K562 (cell line): Measurements from ENCODE around the gene MEIOB. TPM values are rescaled to one million over a fixed set of nuclear protein-coding genes. Genes with fewer than 3 reads are reported as not detected.

Source experiments
- ATF7 ChIP-seq: fragments of 450-650 bp; IDR thresholded peaks from 2 replicates; pipeline ENCODE4 v1.7.1; 2014; ENCODE audit warnings: mild to moderate bottlenecking, moderate library complexity
- GABPB1 ChIP-seq: sonication (generic); formaldehyde crosslinking; IDR thresholded peaks from 2 replicates; pipeline ENCODE4 v1.8.0; 2022; ENCODE audit warnings: mild to moderate bottlenecking, missing genetic modification reagents
- JUN ChIP-seq, 2 experiments: sonication (generic) in 1 of 2; formaldehyde crosslinking in 1 of 2; IDR thresholded peaks; 2 replicates each; pipeline versions ENCODE4 v1.6.1 to v1.8.0; 2012 to 2022; ENCODE audit warnings: borderline replicate concordance in 2 of 2, mild to moderate bottlenecking in 2 of 2, improper control_type of control experiment in 1 of 2, low read depth in 1 of 2, low read length in 1 of 2, missing genetic modification reagents in 1 of 2
- KLF13 ChIP-seq: fragments of 450-650 bp; IDR thresholded peaks from 2 replicates; pipeline ENCODE4 v1.6.1; 2016; ENCODE audit warnings: missing genetic modification characterization, low read depth, mild to moderate bottlenecking, missing compliant biosample characterization, moderate library complexity, borderline replicate concordance
- NCOA6 ChIP-seq: fragments of 450-650 bp; IDR thresholded peaks from 2 replicates; pipeline ENCODE4 v1.6.1; 2017; ENCODE audit warnings: mild to moderate bottlenecking
- NEUROD1 ChIP-seq: fragments of 150-350 bp; IDR thresholded peaks from 2 replicates; pipeline ENCODE4 v1.6.1; 2014; ENCODE audit warnings: borderline replicate concordance, low read length, low read depth; ENCODE audit not compliant: partially characterized antibody
- POLR2B ChIP-seq: fragments of 450-650 bp; IDR thresholded peaks from 2 replicates; pipeline ENCODE4 v1.6.1; 2018; ENCODE audit warnings: low read depth; ENCODE audit not compliant: partially characterized antibody
- PRPF4 ChIP-seq: fragments of 200-400 bp; formaldehyde crosslinking; IDR thresholded peaks from one replicate; pipeline ENCODE4 v1.6.1; 2017; ENCODE audit warnings: low read length, low read depth, mild to moderate bottlenecking; ENCODE audit not compliant: insufficient read depth, poor library complexity, severe bottlenecking
- RFX5 ChIP-seq: IDR thresholded peaks from 2 replicates; pipeline ENCODE4 v1.6.1; 2011; ENCODE audit warnings: low read depth, mild to moderate bottlenecking, improper control_type of control experiment, low read length
- SRSF7 ChIP-seq: fragments of 200-400 bp; formaldehyde crosslinking; optimal IDR thresholded peaks from 2 replicates; pipeline ENCODE3; 2017; ENCODE audit warnings: mild to moderate bottlenecking, low read depth, low read length
- TAL1 ChIP-seq: fragments of 450-650 bp; IDR thresholded peaks from 2 replicates; pipeline ENCODE4 v1.6.1; 2016; ENCODE audit warnings: mild to moderate bottlenecking
- ZNF124 ChIP-seq: sonication (generic); formaldehyde crosslinking; IDR thresholded peaks from 2 replicates; pipeline ENCODE4 v1.8.1; 2022; ENCODE audit warnings: missing genetic modification reagents
- ZNF146 ChIP-seq: IDR thresholded peaks from one replicate; pipeline ENCODE4 v1.6.1; 2018; ENCODE audit warnings: missing compliant biosample characterization; ENCODE audit not compliant: unreplicated experiment
- ZNF239 ChIP-seq: fragments of 250-450 bp; sonication (Bioruptor Pico); IDR thresholded peaks from 2 replicates; pipeline ENCODE4 v1.4.0; 2020; ENCODE audit warnings: mild to moderate bottlenecking
- ZNF644 ChIP-seq: fragments of 200-800 bp; sonication (Bioruptor generic); IDR thresholded peaks from 2 replicates; pipeline ENCODE4 v1.6.1; 2016; ENCODE audit warnings: low read depth, missing genetic modification characterization, missing compliant biosample characterization
- ZNF717 ChIP-seq: fragments of 250-450 bp; sonication (Bioruptor Pico); IDR thresholded peaks from 2 replicates; pipeline ENCODE4 v1.5.0; 2021
- ZNF778 ChIP-seq: fragments of 450-650 bp; formaldehyde crosslinking; IDR thresholded peaks from 2 replicates; pipeline ENCODE4 v1.4.0; 2020; ENCODE audit warnings: mild to moderate bottlenecking, moderate library complexity
- polyA plus RNA-seq, 8 experiments: library from polyadenylated mRNA; depleted of rRNA in 4 of 8; stranded (reverse) in 5 of 8; unstranded in 3 of 8; fragments of >200 nt; fragmentation: Nextera tagmentation in 2 of 8; fragmentation: Illumina TruSeq in 1 of 8; extraction: Ambion mirVana in 2 of 8; extraction: Trizol in 1 of 8; gene quantifications; 2 replicates each; pipeline versions ENCODE4 v1.2.1 to v1.2.3, GENCODE V29; 2011 to 2014; ENCODE audit warnings: inconsistent platforms in 1 of 8, missing spikeins in 1 of 8
- total RNA-seq, 7 experiments: library from RNA; depleted of rRNA in 6 of 7; stranded (reverse); fragments of >200 nt in 6 of 7; fragmentation: Illumina TruSeq in 2 of 7; extraction: Trizol in 2 of 7; gene quantifications; 2 replicates each; pipeline versions ENCODE4 v1.2.1 to v1.2.3, GENCODE V29; 2011 to 2021; ENCODE audit warnings: low replicate concordance in 1 of 7
- TF ChIP-seq, protein P1 (sequence below): fragments of 250-450 bp; sonication (Bioruptor Pico); IDR thresholded peaks from 2 replicates; pipeline ENCODE4 v1.8.0; 2022; ENCODE audit warnings: inconsistent platforms, mild to moderate bottlenecking, moderate library complexity, borderline replicate concordance
- TF ChIP-seq, protein P2 (sequence below): fragments of 450-650 bp; formaldehyde crosslinking; IDR thresholded peaks from 2 replicates; pipeline ENCODE4 v1.4.0; 2022; ENCODE audit warnings: missing genetic modification characterization
- TF ChIP-seq, protein P3 (sequence below), 2 experiments: fragments of 450-650 bp in 1 of 2; sonication (generic) in 1 of 2; formaldehyde crosslinking in 1 of 2; IDR thresholded peaks in 1 of 2; conservative IDR thresholded peaks in 1 of 2; 2 replicates each; pipeline versions ENCODE4 v1.6.1 to v1.8.1; 2016 to 2023; ENCODE audit warnings: mild to moderate bottlenecking in 2 of 2, moderate library complexity in 2 of 2, inconsistent platforms in 1 of 2, missing genetic modification reagents in 1 of 2
- TF ChIP-seq, protein P4 (sequence below): fragments of 250-450 bp; sonication (Bioruptor Pico); IDR thresholded peaks from 2 replicates; pipeline ENCODE4 v1.8.0; 2021; ENCODE audit warnings: moderate library complexity, mild to moderate bottlenecking, inconsistent platforms

MEIOB gene
- total and polyA plus RNA-seq, 9 of the 15 experiments (the other 6 are each of a cell fraction or from before 2014, with no cell fraction given) = 25.4 to 203 (median 97.6) TPM

DNA sequence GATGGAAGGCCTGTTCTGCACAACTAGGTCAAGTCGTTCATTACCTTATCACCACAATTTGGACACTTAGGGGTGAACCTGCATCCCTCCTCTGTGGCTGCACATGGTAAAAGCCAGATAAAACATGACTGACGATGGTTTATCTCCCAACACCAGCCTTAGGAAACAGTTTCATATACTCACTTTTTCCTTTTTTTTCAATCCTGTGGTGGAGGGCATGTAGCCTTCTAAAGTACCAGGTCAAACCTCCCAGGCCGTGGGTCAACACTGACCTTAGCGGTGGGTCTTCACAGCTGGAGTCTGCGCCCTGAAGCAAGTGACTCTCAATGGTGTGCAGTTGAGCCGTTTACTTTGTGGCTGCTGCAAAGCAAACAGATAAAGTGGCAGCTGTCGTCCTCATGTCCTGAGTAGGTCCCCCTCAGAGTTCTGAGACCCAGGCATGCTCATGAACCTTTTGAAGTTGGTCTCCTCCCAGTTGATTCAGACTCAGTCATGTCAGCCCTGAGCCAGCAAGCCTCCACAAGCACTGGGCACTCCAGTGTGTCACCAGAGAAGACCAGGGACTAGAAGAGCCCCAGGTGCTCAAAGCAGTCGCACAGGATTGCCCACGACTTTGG, 39.0 kb downstream of the MEIOB start (continued):
- TF ChIP-seq, protein P1, sequence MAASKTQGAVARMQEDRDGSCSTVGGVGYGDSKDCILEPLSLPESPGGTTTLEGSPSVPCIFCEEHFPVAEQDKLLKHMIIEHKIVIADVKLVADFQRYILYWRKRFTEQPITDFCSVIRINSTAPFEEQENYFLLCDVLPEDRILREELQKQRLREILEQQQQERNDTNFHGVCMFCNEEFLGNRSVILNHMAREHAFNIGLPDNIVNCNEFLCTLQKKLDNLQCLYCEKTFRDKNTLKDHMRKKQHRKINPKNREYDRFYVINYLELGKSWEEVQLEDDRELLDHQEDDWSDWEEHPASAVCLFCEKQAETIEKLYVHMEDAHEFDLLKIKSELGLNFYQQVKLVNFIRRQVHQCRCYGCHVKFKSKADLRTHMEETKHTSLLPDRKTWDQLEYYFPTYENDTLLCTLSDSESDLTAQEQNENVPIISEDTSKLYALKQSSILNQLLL (CRISPR knock-in tag) = no peak
- TF ChIP-seq, protein P2, sequence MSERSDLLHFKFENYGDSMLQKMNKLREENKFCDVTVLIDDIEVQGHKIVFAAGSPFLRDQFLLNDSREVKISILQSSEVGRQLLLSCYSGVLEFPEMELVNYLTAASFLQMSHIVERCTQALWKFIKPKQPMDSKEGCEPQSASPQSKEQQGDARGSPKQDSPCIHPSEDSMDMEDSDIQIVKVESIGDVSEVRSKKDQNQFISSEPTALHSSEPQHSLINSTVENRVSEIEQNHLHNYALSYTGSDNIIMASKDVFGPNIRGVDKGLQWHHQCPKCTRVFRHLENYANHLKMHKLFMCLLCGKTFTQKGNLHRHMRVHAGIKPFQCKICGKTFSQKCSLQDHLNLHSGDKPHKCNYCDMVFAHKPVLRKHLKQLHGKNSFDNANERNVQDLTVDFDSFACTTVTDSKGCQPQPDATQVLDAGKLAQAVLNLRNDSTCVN (CRISPR knock-in tag) = no peak
- TF ChIP-seq ZNF239 (CRISPR knock-in tag) = no peak
- TF ChIP-seq ZNF644 (tag) = 0 out of 2 replicates have a peak, but pooled peaks have one; percentile 75
- no peak for TF ChIP-seq NCOA6
- no peak for TF ChIP-seq POLR2B
- TF ChIP-seq PRPF4 = no peak
- no peak for TF ChIP-seq KLF13 (tag)
- TF ChIP-seq ZNF778 (CRISPR knock-in tag) = no peak
- TF ChIP-seq GABPB1 (CRISPR knock-in tag) = peak; percentile 56; the same call in 1 of the 2 replicates
- no peak for TF ChIP-seq JUN (IDR thresholded peaks at IDR 0.05; ENCODE audit: borderline replicate concordance, low read depth, low read length)
- TF ChIP-seq JUN (CRISPR knock-in tag; IDR thresholded peaks at IDR 0.05; ENCODE audit: borderline replicate concordance) = no peak
- no peak for TF ChIP-seq ZNF124 (CRISPR knock-in tag)
- TF ChIP-seq, protein P3, sequence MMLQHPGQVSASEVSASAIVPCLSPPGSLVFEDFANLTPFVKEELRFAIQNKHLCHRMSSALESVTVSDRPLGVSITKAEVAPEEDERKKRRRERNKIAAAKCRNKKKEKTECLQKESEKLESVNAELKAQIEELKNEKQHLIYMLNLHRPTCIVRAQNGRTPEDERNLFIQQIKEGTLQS (IDR thresholded peaks at IDR 0.05) = peak; percentile 58; the same call in 1 of the 2 replicates
- TF ChIP-seq, protein P3 (CRISPR knock-in tag; conservative IDR thresholded peaks at IDR 0.05) = no peak; the same call in 1 of the 2 replicates
- TF ChIP-seq RFX5 = no peak
- TF ChIP-seq SRSF7 = no peak
- TF ChIP-seq TAL1 = peak; percentile 98
- no peak for TF ChIP-seq ZNF146
- TF ChIP-seq ATF7 = peak; percentile 64
- TF ChIP-seq, protein P4, sequence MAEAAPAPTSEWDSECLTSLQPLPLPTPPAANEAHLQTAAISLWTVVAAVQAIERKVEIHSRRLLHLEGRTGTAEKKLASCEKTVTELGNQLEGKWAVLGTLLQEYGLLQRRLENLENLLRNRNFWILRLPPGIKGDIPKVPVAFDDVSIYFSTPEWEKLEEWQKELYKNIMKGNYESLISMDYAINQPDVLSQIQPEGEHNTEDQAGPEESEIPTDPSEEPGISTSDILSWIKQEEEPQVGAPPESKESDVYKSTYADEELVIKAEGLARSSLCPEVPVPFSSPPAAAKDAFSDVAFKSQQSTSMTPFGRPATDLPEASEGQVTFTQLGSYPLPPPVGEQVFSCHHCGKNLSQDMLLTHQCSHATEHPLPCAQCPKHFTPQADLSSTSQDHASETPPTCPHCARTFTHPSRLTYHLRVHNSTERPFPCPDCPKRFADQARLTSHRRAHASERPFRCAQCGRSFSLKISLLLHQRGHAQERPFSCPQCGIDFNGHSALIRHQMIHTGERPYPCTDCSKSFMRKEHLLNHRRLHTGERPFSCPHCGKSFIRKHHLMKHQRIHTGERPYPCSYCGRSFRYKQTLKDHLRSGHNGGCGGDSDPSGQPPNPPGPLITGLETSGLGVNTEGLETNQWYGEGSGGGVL (CRISPR knock-in tag) = no peak
- peak; percentile 34 for TF ChIP-seq NEUROD1
- TF ChIP-seq ZNF717 (CRISPR knock-in tag) = no peak
